ENCODE measurements around the gene ZNF143. TPM values are rescaled to one million over a fixed set of nuclear protein-coding genes. Genes with fewer than 3 reads are reported as not detected.
A peak's percentile ranks its signal among the peaks of the same experiment; 100 is the strongest.

ZNF143 gene
- total RNA-seq, 2 donors from 2014 or later, result 15.8 to 20.1 TPM

DNA sequence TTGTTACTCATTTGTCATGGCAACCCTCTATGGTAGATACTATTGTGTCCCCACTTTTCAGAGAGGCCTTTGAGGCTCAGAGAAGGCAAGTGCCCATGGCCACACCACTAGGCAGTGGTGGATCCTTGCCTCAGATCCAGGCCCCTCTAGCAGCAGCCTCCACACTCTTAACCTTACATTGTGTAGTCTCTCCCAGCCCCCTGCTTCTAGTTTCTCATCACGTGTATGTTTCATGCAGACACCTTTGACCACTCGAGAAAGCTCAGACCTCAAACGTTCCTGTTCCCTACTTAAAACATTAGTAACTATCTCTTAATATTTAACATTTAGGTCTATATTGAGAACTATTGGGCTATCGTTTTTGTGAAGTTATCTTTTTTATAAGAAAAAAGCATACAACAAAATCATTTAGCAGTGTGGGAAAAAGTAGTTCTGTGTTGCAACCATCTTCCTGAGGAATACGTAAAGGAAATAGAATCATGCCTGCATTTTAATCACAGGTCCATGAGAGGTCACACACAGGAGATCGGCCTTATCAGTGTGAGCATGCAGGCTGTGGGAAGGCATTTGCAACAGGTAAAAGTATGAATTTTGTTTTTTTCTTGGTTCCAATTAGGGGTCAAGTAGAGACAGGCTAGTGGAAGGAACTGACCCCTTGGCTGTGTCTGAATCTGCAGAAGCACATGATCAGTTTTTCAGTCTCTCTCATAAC is 35.1 kb downstream of the ZNF143 start:
- no peak for TF ChIP-seq POLR2A (IDR thresholded peaks at IDR 0.05)
- Histone ChIP-seq H3K4me1 (peaks cover 13% of the 10 kb centered on the region), H3K9me3 (no peaks in the 10 kb centered on the region), H3K36me3 (replicated peaks in 1 of 2; ENCODE audit: insufficient read depth in 1 of 2, low read depth in 2 of 2) (peaks cover 0 to 14% of the 10 kb centered on the region in 2 donors), H3K27ac (no peak overlapping the region), H3K27me3 (no peaks in the 10 kb centered on the region), H3K4me3 (no peak overlapping the region)
- ATAC-seq (no peak), DNase-seq (no peak)
- WGBS, 2 donors, result 42% methylated on average over 6 of the region's 6 CpGs
- intact Hi-C loops (cut with DNase I), result no loop called here

DNA sequence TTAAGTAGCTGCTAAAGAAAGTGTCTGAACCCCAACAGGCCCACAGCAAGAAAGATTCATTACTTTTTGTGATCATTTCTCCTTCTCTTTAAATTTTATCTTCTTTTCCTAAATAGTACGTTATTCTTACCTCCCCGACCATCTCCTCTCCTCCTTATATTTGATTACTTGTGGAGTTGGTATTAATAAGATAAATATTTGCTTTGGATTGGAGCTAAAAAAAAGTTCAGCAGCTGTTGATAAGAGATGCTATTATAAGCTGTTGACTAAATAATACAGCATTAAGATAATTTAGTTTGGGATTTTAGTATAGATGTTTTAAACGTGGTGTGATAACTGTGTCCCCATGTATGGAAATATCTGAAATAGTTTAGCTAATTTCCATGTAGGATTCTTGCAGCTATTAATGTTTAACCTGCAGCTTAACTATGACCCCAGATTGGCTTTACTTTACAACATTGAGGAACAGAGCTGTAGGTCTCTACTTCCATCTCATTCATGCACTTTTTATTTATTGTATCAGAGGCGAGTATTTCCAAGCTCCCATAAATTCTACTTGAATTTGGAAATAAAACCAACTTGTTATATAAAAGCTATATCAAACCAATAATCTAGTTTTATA is 37.8 kb downstream of the ZNF143 start:
- H3K27me3 ChIP-seq, result no peaks in the 10 kb centered on the region
- TF ChIP-seq, protein P1, sequence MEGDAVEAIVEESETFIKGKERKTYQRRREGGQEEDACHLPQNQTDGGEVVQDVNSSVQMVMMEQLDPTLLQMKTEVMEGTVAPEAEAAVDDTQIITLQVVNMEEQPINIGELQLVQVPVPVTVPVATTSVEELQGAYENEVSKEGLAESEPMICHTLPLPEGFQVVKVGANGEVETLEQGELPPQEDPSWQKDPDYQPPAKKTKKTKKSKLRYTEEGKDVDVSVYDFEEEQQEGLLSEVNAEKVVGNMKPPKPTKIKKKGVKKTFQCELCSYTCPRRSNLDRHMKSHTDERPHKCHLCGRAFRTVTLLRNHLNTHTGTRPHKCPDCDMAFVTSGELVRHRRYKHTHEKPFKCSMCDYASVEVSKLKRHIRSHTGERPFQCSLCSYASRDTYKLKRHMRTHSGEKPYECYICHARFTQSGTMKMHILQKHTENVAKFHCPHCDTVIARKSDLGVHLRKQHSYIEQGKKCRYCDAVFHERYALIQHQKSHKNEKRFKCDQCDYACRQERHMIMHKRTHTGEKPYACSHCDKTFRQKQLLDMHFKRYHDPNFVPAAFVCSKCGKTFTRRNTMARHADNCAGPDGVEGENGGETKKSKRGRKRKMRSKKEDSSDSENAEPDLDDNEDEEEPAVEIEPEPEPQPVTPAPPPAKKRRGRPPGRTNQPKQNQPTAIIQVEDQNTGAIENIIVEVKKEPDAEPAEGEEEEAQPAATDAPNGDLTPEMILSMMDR (IDR thresholded peaks at IDR 0.05), result no peak
- TF ChIP-seq POLR2A (IDR thresholded peaks at IDR 0.05), result no peak
- peaks cover 13% of the 10 kb centered on the region for H3K4me1 ChIP-seq
- no peak overlapping the region for H3K4me3 ChIP-seq
- WGBS, 2 donors, result 16 to 33% methylated on average over 4 of the region's 4 CpGs
- no peaks in the 10 kb centered on the region for H3K9me3 ChIP-seq
- H3K27ac ChIP-seq, result no peak overlapping the region
- intact Hi-C loops (cut with DNase I), result no loop called here
- no peak for ATAC-seq
- H3K36me3 ChIP-seq (replicated peaks in 1 of 2; ENCODE audit: insufficient read depth in 1 of 2, low read depth in 2 of 2), result peaks cover 0 to 14% of the 10 kb centered on the region in 2 donors
- DNase-seq, result no peak

DNA sequence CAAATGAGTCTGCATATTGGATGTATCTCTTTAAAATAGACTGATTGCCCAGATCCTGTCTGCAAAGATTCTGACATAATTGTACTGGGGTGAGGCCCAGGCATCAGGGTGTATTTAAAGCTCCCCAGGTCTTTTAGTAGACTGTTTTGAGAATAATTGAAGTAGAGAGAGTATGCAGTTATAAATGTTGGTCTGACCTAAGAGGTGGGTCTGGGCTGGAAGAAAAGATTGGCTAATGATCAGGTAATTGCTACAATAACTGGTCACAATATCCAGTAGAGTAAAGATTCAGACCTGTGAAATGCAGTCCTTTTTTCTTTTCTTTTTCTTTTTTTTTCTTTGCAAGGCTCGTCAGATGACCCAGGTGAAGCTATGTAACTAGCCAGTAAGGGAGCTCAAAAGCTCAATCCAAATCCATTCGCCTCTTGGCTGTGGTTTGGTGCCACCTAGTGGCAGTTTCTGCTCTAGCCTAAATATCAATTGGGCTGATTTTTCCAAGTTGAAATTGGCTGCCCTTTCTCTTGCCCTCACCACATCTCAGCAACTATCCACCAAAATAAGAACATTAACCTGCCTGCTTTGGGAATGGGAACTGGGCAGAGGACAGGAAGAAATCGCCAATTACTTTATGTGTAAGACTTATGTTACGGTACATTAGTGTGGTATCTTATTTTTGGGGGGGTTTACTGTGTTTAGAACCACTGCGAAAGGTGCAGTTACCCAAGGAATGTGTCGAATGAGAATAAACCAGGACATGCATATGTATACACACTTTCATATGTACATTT is 45.9 kb downstream of the ZNF143 start:
- no peaks in the 10 kb centered on the region for H3K36me3 ChIP-seq (replicated peaks in 1 of 2; ENCODE audit: insufficient read depth in 1 of 2, low read depth in 2 of 2)
- peaks cover 12% of the 10 kb centered on the region for H3K4me1 ChIP-seq
- no peaks in the 10 kb centered on the region for H3K9me3 ChIP-seq
- no peak overlapping the region for H3K27ac ChIP-seq
- no peak overlapping the region for H3K4me3 ChIP-seq
- ATAC-seq (peak; percentile 84), DNase-seq (peak; percentile 73 to 85 (median 78))
- H3K27me3 ChIP-seq, result no peaks in the 10 kb centered on the region
- TF ChIP-seq, protein P1 (IDR thresholded peaks at IDR 0.05), result peak; percentile 80 to 97 (median 91)
- TF ChIP-seq POLR2A (IDR thresholded peaks at IDR 0.05), result no peak
- intact Hi-C loops (cut with DNase I), result loop anchor here (10.0 kb wide), 1 partner anchor 492 kb away; no protein-coding TSS in a partner anchor
- WGBS, 2 donors, result 38 to 44% methylated on average over 6 of the region's 6 CpGs

DNA sequence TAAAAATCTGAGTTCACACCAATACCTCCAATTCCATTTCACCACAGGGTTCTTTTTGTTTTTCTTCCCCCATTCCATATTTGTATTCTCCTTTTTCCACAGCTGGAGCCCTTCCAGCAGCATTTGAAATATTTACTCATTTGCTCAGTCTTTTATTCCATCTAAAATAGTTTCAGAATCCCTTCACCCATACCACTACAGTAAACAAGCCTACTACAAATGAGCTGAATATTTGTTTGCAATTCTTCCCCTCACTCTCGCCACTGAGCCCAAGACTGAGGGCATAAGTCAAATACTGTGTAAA is 46.4 kb downstream of the ZNF143 start:
- Histone ChIP-seq H3K9me3 (no peaks in the 10 kb centered on the region), H3K36me3 (replicated peaks in 1 of 2; ENCODE audit: insufficient read depth in 1 of 2, low read depth in 2 of 2) (no peaks in the 10 kb centered on the region), H3K4me1 (peaks cover 12% of the 10 kb centered on the region), H3K4me3 (no peak overlapping the region), H3K27me3 (no peaks in the 10 kb centered on the region), H3K27ac (no peak overlapping the region)
- no peak for ATAC-seq
- no peak for DNase-seq
- TF ChIP-seq, protein P1 (IDR thresholded peaks at IDR 0.05), result no peak
- TF ChIP-seq POLR2A (IDR thresholded peaks at IDR 0.05), result no peak
- 92 to 97% methylated on average over 1 of the region's 1 CpG for WGBS, 2 donors
- intact Hi-C loops (cut with DNase I), result loop anchor here (10.0 kb wide), 1 partner anchor 492 kb away; no protein-coding TSS in a partner anchor

- Histone ChIP-seq H3K9me3 (no peaks in the 10 kb centered on the region), H3K27me3 (no peaks in the 10 kb centered on the region), H3K4me3 (no peak overlapping the region), H3K4me1 (peaks cover 12% of the 10 kb centered on the region), H3K36me3 (replicated peaks in 1 of 2; ENCODE audit: insufficient read depth in 1 of 2, low read depth in 2 of 2) (peaks cover 0 to 8% of the 10 kb centered on the region in 2 donors), H3K27ac (peak overlapping the region in 2 of 4 donors; percentile 14 to 39)
- WGBS, 2 donors, result 41 to 48% methylated on average over 2 of the region's 2 CpGs
- intact Hi-C loops (cut with DNase I), result loop anchor here (10.0 kb wide), 1 partner anchor 494 kb away; no protein-coding TSS in a partner anchor
- DNase-seq (peak in 1 of 4 donors; percentile 43), ATAC-seq (no peak)
- TF ChIP-seq, protein P1 (IDR thresholded peaks at IDR 0.05), result no peak
- TF ChIP-seq POLR2A (IDR thresholded peaks at IDR 0.05), result no peak
These were observed 48.2 kb downstream of the ZNF143 start for GRCh38 chr11:9509041-9509440.
